Measurements from ENCODE around the gene DAP. TPM values are rescaled to one million over a fixed set of nuclear protein-coding genes. Genes with fewer than 3 reads are reported as not detected.

DAP gene
- total and polyA plus RNA-seq, 8 donors = 9.3 to 184 (median 91.0) TPM

DNA sequence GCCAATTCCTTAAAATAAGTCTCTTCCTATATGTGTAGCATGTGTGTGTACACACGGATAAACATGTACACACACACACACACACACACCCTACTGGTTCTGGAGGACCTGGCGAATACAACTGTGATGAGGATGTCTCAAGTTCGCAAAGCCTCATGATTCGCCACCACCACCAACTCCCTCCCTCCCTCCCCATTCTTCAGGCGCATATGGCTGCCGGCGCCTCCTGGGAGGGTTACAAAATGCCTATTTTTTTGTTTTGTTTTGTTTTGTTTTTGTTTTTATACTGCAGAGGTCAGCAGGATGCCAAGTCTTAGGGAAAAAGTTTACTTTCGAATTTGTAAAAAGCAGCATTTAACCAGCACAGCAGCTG is 88.0 kb downstream of the DAP start:
- no peak for DNase-seq
- no peak for TF ChIP-seq POLR2AphosphoS5 (IDR thresholded peaks at IDR 0.05)
- TF ChIP-seq EP300 (IDR thresholded peaks at IDR 0.05) = no peak
- TF ChIP-seq, protein P1, sequence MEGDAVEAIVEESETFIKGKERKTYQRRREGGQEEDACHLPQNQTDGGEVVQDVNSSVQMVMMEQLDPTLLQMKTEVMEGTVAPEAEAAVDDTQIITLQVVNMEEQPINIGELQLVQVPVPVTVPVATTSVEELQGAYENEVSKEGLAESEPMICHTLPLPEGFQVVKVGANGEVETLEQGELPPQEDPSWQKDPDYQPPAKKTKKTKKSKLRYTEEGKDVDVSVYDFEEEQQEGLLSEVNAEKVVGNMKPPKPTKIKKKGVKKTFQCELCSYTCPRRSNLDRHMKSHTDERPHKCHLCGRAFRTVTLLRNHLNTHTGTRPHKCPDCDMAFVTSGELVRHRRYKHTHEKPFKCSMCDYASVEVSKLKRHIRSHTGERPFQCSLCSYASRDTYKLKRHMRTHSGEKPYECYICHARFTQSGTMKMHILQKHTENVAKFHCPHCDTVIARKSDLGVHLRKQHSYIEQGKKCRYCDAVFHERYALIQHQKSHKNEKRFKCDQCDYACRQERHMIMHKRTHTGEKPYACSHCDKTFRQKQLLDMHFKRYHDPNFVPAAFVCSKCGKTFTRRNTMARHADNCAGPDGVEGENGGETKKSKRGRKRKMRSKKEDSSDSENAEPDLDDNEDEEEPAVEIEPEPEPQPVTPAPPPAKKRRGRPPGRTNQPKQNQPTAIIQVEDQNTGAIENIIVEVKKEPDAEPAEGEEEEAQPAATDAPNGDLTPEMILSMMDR (IDR thresholded peaks at IDR 0.05) = no peak
- no peak for TF ChIP-seq POLR2A (IDR thresholded peaks at IDR 0.05)
- Histone ChIP-seq H3K4me3 (no peak overlapping the region), H3K27ac (no peak overlapping the region), H3K36me3 (peaks cover 7 to 13% (median 10%) of the 10 kb centered on the region in 4 donors), H3K4me1 (peaks cover 0 to 6% (median 0%) of the 10 kb centered on the region in 4 donors), H3K9me3 (no peaks in the 10 kb centered on the region), H3K27me3 (no peaks in the 10 kb centered on the region)
- intact Hi-C loops (cut with DNase I; ENCODE audit: low total_unique reads) = no loop called here
- 67 to 82% (median 73%) methylated on average over 8 of the region's 8 CpGs for WGBS, 5 donors

GRCh38 chr5:10672146-10673016 is 88.7 kb downstream of the DAP start:
- no peaks in the 10 kb centered on the region for H3K9me3 ChIP-seq
- intact Hi-C loops (cut with DNase I; ENCODE audit: low total_unique reads) = no loop called here
- H3K4me1 ChIP-seq = peaks cover 0 to 6% (median 0%) of the 10 kb centered on the region in 4 donors
- H3K27me3 ChIP-seq = no peaks in the 10 kb centered on the region
- DNase-seq = no peak
- H3K36me3 ChIP-seq = peaks cover 1 to 6% (median 4%) of the 10 kb centered on the region in 4 donors
- H3K27ac ChIP-seq = no peak overlapping the region
- TF ChIP-seq, protein P1 (IDR thresholded peaks at IDR 0.05) = no peak
- no peak for TF ChIP-seq POLR2AphosphoS5 (IDR thresholded peaks at IDR 0.05)
- TF ChIP-seq POLR2A (IDR thresholded peaks at IDR 0.05) = no peak
- no peak for TF ChIP-seq EP300 (IDR thresholded peaks at IDR 0.05)
- WGBS, 5 donors = 76 to 84% (median 83%) methylated on average over 7 of the region's 7 CpGs
- no peak overlapping the region for H3K4me3 ChIP-seq

DNA sequence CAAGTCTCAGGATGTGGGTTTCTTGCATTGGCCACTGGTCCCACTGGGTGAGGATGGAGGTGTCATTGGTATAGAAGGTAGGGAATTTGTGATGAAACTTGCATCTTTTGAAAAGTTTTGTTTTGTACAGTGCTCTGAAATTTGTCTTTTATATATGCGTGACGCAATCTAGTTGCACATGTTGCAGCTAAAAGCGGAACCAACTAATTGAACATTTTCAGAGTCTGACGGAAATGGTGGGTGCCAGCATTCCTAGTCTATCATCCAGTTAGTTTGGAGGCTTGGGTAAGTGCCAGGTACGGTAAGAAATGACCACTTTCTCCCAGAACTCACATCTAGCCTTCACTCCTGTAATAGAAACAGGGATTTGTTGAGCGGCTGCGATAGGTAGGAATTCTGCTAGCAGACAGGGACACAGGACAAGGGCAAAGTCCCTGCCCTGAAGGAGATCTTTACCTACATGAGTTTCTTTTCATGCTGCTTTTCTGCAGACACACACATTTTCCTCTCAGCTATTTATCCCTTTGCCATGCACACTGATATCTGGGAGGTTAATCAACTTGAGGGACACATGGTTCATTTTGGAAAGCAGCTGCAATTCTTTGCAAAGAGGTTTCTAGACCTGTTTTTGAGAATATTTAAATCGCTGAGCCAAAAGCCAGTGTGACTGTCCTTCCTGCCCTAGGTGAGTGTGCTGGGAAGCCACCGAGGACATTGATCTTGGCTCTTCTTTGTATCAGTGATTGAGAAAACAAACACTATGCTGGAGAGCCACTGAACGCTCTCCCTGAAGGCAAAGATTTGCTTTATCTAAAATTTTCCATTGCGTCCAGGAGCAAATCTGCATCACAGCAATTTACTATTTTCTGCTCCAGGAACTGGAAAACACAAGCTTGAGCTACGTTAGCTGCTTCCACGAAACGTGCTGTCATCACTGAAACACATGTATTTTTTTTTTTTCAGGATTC is 89.7 kb downstream of the DAP start:
- TF ChIP-seq EP300 (IDR thresholded peaks at IDR 0.05) = no peak
- no peak for TF ChIP-seq POLR2AphosphoS5 (IDR thresholded peaks at IDR 0.05)
- TF ChIP-seq, protein P1 (IDR thresholded peaks at IDR 0.05) = no peak
- TF ChIP-seq POLR2A (IDR thresholded peaks at IDR 0.05) = no peak
- WGBS, 5 donors = 52 to 68% (median 62%) methylated on average over 14 of the region's 14 CpGs
- H3K9me3 ChIP-seq = no peaks in the 10 kb centered on the region

GRCh38 chr5:10669983-10670382 is 91.1 kb downstream of the DAP start:
- no peaks in the 10 kb centered on the region for H3K36me3 ChIP-seq
- TF ChIP-seq EP300 (IDR thresholded peaks at IDR 0.05) (no peak), POLR2AphosphoS5 (IDR thresholded peaks at IDR 0.05) (no peak)
- TF ChIP-seq, protein P1 (IDR thresholded peaks at IDR 0.05) = no peak
- H3K27me3 ChIP-seq = no peaks in the 10 kb centered on the region
- peaks cover 0 to 6% (median 0%) of the 10 kb centered on the region in 4 donors for H3K4me1 ChIP-seq
- H3K9me3 ChIP-seq = no peaks in the 10 kb centered on the region
- WGBS, 5 donors = 42 to 100% (median 95%) methylated on average over 1 of the region's 1 CpG
- no peak for DNase-seq
- H3K4me3 ChIP-seq = no peak overlapping the region
- H3K27ac ChIP-seq = no peak overlapping the region
- intact Hi-C loops (cut with DNase I; ENCODE audit: low total_unique reads) = no loop called here

More for the DNA sequence above, 89.7 kb downstream of the DAP start:
- Histone ChIP-seq H3K27ac (no peak overlapping the region), H3K27me3 (no peaks in the 10 kb centered on the region), H3K4me1 (peaks cover 0 to 6% (median 0%) of the 10 kb centered on the region in 4 donors), H3K4me3 (no peak overlapping the region), H3K36me3 (no peaks in the 10 kb centered on the region)
- intact Hi-C loops (cut with DNase I; ENCODE audit: low total_unique reads) = no loop called here
- no peak for DNase-seq
